Dedifferentiated amniotic fluid mesenchymal stem cell (primary cell): ENCODE measurements around the gene EMC8.

Experiments
- DNase-seq: peaks from one replicate; pipeline ENCODE4 v3.0.0-alpha.2; 2016; ENCODE audit errors: extremely low spot score

EMC8 gene

GRCh38 chr16:85784813-85785212, 14.5 kb downstream of the EMC8 start:
- no peak for DNase-seq

GRCh38 chr16:85783441-85783840, 15.9 kb downstream of the EMC8 start:
- DNase-seq: no peak

GRCh38 chr16:85782451-85782850, 16.9 kb downstream of the EMC8 start:
- no peak for DNase-seq

GRCh38 chr16:85781695-85782370, 17.5 kb downstream of the EMC8 start:
- no peak for DNase-seq

GRCh38 chr16:85781156-85781555, 18.2 kb downstream of the EMC8 start:
- no peak for DNase-seq

GRCh38 chr16:85780281-85780680, 19.1 kb downstream of the EMC8 start:
- no peak for DNase-seq

GRCh38 chr16:85778873-85779272, 20.5 kb downstream of the EMC8 start:
- no peak for DNase-seq

- no peak for DNase-seq
Measured at GRCh38 chr16:85777583-85778310, 21.6 kb downstream of the EMC8 start.

GRCh38 chr16:85774811-85775210, 24.5 kb downstream of the EMC8 start:
- no peak for DNase-seq

GRCh38 chr16:85774136-85774535, 25.2 kb downstream of the EMC8 start:
- DNase-seq: no peak

- no peak for DNase-seq
Measured at GRCh38 chr16:85773044-85773443, 26.3 kb downstream of the EMC8 start.

GRCh38 chr16:85770741-85771140, 28.6 kb downstream of the EMC8 start:
- DNase-seq: no peak

GRCh38 chr16:85768199-85768598, 31.1 kb downstream of the EMC8 start:
- DNase-seq: no peak

- DNase-seq: peak; percentile 80
Measured at GRCh38 chr16:85767531-85767930, 31.8 kb downstream of the EMC8 start.

- no peak for DNase-seq
Measured at GRCh38 chr16:85765767-85766166, 33.6 kb downstream of the EMC8 start.

- DNase-seq: no peak
Measured at GRCh38 chr16:85765211-85765610, 34.1 kb downstream of the EMC8 start.

GRCh38 chr16:85763616-85764015, 35.7 kb downstream of the EMC8 start:
- DNase-seq: no peak

GRCh38 chr16:85762970-85763369, 36.4 kb downstream of the EMC8 start:
- DNase-seq: no peak

- no peak for DNase-seq
Measured at GRCh38 chr16:85761861-85762260, 37.5 kb downstream of the EMC8 start.

- no peak for DNase-seq
Measured at GRCh38 chr16:85759631-85760419, 39.5 kb downstream of the EMC8 start.

- no peak for DNase-seq
Measured at GRCh38 chr16:85759136-85759535, 40.2 kb downstream of the EMC8 start.

GRCh38 chr16:85757341-85757822, 42.0 kb downstream of the EMC8 start:
- peak; percentile 62 for DNase-seq
